ENCODE measurements around the gene TOP1.

- TF ChIP-seq CTCF (conservative IDR thresholded peaks at IDR 0.05; ENCODE audit: low read depth, low read length) (no peak), SMC3 (IDR thresholded peaks at IDR 0.05; ENCODE audit: low read depth, low read length) (no peak), RAD21 (IDR thresholded peaks at IDR 0.05; ENCODE audit: low read length) (no peak), MAZ (IDR thresholded peaks at IDR 0.05; ENCODE audit: borderline replicate concordance, low read depth, low read length) (no peak), RFX5 (IDR thresholded peaks at IDR 0.05; ENCODE audit: low read depth, low read length) (no peak), POLR2A (IDR thresholded peaks at IDR 0.05; ENCODE audit: low read depth, low read length) (no peak), USF2 (IDR thresholded peaks at IDR 0.05; ENCODE audit: low read depth, low read length) (no peak), NFE2L2 (IDR thresholded peaks at IDR 0.05; ENCODE audit: low read depth, low read length) (no peak), MXI1 (IDR thresholded peaks at IDR 0.05; ENCODE audit: borderline replicate concordance, low read depth, low read length) (no peak), CHD1 (IDR thresholded peaks at IDR 0.05; ENCODE audit: low read depth, low read length) (no peak), CEBPB (IDR thresholded peaks at IDR 0.05; ENCODE audit: low read depth, low read length) (no peak)
Measured at GRCh38 chr20:41165001-41165882, 136.6 kb downstream of the TOP1 start.
